GM18502 (cell line): ENCODE data around the gene STXBP5.

Source experiments
- ATAC-seq: cut with Tn5 transposase; IDR thresholded peaks from one replicate; pipeline ENCODE4 v1.9.1; 2021; ENCODE audit warnings: mild to moderate bottlenecking; ENCODE audit not compliant: unreplicated experiment, poor library complexity

Gene STXBP5

DNA sequence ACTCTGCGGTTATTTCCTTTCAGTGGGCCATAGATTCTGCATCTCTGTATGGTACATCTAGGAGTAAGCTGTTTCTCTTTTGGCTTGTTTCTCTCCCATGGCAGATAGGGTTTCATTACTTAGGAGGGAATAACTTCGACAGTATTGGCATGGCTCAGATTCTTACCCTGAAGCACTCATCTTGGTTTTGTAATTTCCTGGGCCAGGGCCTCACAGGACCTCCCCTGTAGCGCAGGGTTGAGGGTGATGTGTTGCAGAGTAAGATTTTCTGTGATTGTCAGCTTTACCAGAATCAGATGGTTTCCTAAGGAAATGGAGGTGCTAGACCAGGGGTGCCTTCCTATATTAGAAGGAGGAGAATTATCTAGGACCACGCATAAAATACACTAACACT lies 78.3 kb downstream of the STXBP5 start:
- ATAC-seq = no peak

DNA sequence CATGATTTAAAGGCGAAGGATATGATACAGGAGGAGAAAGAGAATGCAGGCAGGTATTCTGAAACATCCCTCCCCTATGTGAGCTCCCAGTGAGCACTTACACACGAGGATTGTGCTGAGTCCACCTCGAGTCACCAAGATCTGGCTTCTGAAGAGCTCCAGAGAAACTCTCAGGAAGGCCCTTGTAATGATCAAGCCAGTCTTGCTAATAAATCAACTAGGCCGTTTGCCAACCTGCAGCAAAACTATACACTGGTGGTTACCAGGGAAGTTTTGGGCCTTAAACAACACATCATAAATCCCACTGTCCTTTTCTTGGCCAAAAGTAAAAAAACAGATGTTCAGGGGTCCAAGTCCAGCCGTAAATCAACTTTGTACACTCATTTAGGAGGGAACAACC lies 79.2 kb downstream of the STXBP5 start:
- ATAC-seq = no peak

DNA sequence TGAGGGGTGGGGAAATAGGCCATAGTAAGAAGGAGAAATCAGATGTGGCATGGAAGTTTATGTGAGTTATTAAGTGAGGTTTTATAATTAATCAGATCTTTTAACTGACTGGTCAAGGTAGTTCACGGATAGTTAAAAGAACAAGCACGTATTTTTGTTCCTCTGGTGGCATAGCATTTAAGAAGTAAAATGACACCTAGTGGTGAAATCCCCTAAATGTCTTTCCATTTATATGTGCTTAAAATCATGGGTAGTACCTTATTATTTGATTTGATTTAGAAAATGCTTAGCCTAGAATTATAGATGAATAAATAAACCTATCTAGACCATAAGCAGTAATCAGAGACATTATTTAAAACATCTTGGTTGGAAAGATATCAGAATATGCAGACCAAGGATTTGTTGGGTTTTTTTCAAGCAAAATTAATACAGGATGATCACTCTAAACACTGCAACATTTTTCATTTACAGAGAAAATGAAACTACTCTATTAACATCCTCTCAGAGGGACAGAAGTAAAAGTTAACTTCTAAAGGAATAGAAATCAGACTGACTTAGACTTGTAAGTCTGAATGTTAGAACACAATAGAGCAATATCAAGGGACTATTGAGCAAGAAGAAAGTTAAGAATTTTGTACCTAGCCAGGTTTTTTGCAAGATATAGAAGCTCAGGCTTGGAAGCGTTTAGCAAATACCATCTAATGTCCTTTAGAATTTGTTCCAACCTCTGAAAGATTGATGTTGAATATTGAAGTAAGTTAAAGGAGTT lies 81.1 kb downstream of the STXBP5 start:
- ATAC-seq = peak; percentile 64

DNA sequence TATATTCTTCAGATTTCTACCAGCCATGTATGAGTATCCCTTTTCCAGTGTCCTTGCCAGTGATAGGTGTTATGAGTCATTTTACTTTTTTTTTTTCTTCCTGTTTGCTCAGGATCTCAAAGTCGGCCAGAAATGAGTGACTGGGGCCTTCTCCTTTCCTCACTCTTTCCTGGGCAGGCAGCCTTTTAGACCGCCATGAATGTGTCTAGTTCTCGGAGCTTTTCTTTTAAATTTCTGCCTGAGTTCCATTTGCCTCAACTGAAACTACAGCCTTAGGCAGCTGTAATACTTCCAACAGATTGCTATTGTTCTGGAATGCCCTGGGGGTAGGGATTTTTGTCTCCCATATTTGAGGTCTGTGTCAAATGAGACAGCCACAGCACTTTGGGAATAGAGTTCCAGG lies 83.7 kb downstream of the STXBP5 start:
- no peak for ATAC-seq

DNA sequence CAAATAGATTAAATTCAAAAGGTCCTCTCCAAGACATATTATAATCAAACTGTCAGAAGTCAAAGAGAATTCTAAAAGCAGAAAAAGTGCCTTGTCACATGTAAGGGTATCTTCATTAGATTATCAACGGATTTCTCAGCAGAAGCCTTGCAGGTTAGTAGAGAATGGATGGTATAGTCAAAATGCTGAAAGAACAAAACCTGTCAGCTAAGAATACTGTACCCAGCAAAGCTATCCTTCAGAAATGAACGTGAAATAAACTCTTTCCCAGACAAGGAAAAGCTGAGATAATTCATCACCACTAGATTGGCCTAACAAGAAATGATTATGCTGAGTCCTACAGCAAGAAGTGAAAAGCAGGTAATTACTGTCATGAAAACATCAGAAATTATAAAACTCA lies 92.9 kb downstream of the STXBP5 start:
- ATAC-seq = no peak

DNA sequence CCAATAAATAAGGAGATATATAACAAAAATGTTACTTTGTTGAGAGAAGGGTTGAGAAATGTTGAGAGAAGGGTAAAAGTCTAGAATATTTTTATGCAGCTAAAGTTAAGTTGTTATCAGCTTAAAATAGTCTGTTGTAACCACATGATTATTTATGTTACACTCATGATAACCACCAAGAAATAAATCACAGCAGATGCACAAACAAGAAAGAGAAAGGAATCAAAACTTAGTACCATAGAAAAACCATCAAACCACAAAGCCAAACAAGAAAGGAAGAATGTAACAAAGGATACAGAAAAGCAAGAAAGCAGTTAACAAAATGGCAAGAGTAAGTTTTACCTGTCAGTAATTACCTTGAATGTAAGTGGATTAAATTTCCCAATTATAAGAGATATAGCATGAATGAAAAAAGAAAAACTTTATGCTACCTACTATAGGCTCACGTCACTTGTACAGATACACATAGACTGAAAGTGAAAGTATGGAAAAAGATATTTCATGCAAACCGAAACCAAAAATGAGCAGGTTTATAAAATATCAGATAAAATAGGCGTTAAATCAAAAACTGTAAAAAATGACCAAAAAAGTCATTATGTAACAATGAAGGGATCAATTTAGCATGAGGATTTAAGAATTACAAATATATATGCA lies 93.6 kb downstream of the STXBP5 start:
- no peak for ATAC-seq

DNA sequence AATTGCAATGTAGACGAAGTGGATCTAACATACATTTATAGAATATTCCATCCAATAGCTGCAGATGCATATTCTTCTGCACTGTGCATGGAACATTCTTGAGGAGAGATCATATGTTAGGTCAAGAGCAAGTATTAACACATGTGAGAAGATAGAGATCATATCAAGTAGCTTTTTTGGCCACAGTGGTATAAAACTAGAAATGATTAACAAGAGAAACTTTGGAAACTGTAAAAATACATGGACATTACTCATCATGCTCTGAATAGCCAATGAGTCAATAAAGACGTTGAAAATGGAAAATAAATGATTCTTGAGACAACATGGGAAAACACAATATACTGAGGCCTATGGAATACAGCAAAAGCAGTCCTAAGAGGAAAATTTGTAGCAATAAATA lies 94.2 kb downstream of the STXBP5 start:
- ATAC-seq = no peak

DNA sequence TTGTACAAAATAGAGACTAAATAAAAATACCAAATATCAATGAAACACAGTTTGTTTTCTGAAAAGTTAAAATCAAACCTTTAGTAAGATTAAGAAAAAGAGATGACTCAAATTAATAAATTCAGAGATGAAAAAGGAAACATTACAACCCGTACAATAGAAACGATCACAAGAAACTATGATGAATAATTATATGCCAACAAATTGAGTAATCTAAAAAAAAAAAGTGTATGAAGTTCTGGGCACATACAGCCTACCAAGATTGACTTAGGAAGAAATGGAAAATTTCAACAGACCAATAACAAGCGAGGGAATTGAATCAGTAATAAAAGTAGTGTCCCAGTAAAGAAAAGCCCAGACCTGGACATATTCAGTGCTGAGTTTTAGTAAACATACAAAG lies 94.8 kb downstream of the STXBP5 start:
- ATAC-seq = no peak

DNA sequence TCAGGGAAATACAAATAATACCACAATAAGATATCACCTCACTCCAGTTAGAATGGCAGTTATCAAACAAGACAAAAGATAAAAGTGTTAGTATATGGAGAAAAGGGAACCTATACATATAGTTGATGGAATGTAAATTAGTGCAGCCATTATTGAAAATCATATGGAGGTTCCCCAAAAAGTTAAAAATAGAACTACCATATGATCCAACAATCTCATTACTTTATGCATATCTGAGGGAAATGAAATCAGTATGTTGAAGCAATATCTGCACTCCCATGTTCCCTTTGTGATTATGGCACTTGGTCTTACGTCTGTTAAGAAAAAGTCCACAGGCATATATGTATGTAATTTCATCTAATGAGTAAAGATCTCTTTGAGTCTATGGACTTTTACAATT lies 96.9 kb downstream of the STXBP5 start:
- ATAC-seq = no peak

DNA sequence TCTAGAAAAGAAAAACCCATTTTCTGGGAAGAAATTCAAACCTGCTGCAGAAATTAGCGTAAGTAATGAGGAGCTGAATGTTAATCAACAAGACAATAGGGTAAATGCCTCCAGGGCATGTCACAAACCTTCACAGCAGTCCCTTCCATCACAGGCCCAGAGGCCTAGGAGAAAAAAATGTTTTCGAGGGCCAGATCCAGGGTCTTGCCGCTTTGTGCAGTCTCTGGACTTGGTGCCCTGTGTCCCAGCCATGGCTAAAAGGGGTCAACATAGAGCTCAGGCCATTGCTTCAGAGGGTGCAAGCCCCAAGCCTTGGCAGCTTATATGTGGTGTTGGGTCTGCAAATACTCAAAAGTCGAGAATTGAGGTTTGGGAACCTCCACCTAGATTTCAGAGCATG lies 99.8 kb downstream of the STXBP5 start:
- ATAC-seq = no peak

DNA sequence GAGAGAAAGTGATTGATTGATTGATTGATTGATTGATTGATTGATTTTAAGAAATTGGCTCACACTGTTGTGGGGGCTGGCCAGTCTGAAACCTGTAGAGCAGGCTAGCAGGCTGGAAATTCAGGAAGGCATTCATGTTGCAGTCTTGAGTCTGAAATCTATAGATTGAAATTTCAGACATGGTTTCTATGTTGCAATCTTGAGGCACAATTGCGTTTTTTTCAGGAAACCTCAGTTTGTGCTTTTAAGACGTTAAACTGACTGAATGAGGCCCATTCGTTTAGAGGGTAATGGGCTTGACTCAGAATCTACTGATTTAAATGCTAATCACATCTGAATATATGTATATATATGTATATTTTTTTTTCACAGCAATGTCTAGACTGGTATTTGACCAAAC lies 106.3 kb downstream of the STXBP5 start:
- no peak for ATAC-seq

DNA sequence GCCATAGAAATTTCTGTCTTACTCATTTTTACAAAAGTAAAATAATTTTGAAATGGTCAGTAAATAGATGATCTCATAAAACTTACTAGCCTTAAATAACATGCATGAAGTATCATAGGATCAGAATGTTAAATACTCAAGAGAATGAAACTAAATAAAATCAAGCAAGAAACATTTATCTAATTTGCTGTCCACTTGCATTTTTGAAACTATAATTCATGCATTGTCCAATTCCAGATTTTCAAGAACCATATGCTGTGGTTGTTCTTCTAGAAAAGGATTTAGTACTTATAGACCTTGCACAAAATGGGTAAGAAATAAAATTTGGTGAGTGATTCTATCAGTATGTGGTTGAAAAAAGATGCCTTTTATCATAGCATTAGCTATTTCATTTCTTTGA lies 107.0 kb downstream of the STXBP5 start:
- no peak for ATAC-seq

DNA sequence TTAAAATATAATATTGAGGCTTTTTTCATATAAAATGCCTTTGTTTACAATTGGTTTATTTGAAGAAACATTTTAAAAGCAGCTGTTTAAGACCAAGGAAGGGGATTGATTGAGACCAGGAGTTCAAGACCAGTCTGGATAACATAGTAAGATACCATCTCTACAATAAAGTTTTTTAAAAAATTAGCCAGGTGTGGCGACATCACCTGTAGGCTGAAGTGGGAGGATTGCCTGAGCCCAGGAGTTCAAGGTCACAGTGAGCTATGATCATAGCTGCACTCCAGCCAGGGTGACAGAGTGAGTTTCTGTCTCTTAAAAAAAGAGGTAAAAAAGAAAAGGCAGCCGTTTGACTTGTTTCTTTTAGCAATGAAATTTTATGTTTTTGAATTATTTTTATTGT lies 117.0 kb downstream of the STXBP5 start:
- no peak for ATAC-seq

DNA sequence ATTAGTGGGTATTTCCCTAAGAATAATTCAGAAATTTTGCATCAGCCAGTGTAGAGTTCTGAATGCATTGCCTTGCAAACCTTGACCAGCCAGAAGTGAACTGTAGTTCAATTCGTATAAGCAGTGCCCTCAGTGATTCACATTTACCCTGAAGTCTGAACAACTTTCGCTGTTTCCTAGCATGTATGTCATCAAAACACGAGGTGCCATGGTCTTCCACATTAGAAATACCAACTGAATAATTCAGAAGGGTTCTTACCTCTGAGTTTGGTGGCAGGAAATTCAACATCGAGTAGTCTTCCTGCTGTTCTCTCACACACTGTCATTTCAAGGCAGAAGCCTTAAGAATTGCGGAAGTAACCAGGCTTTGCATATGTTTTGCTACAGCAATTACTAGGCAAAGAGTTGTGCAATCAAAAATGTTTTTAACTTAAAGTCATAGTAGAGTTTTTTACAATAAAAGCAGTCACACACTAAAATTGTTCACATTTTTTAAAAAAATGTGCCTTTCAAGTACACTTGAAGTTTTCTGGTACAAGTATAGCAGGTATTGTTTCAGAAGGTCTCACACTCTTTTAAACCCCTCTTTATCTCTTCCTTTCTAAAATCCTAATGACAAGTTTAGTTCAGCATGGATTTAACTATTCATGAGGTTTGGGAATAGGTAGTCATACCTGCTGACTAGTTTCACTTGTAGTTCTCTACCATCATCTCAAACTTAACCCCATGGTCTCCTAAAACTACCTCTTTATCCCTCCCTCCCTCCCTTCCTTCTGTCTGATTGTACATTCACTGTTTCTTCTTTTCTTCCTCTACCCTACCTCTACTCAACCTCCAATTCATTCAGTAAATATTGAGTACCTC lies 118.3 kb downstream of the STXBP5 start:
- ATAC-seq = peak; percentile 99

DNA sequence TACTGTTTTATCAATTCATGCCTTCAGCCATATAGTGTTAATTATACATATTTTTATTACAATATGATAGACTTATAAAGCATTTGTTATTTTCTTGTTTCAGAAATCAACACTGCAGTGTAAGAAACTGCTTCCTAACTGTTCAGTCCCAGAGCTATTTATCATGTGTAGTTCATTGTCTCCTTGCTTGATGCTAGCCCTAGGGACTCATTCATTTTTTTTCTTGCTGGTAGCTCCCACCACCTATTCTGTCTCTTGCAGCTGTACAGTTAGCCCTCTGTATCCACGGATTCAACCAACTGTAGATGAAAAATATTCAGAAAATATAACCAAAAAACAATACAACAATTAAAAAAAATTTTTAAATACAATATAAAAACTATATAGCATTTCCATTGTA lies 121.3 kb downstream of the STXBP5 start:
- ATAC-seq = no peak

DNA sequence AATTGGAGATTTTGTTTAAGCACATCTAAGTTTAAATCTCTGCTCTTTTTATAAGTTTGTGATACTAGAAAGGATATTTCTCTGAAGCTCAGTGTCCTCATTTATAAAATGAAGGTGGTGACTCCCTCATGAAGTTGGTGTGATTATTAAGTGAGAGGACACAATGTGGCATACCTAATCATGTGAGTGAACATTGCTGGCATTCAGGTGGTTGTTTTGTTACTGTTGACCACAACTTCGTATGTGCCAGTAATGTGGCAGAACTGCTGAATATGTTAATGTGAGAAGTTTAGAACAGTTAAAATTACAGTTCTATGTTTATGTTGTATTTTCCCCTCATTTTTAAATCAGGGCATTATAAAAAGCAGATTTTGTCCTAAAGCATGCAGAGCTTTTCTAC lies 127.2 kb downstream of the STXBP5 start:
- ATAC-seq = no peak

DNA sequence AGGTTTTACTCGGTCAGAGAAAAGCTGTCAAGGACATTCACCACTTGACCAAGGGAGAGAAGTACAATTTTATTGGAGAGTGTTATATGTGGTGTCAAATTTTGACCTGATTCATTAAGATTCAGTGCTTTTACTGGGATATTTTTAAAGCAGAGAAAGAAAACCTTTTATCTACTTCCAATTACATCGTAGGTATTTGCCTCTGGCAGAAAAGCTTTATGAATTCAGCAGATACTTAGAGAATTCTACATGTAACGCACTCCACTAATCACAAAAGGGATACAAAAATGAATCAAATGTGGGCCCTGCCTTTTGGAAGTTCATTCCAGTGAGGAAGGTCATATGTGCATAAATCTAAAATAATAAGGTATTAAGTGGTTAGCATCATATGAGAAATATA lies 133.7 kb downstream of the STXBP5 start:
- no peak for ATAC-seq

DNA sequence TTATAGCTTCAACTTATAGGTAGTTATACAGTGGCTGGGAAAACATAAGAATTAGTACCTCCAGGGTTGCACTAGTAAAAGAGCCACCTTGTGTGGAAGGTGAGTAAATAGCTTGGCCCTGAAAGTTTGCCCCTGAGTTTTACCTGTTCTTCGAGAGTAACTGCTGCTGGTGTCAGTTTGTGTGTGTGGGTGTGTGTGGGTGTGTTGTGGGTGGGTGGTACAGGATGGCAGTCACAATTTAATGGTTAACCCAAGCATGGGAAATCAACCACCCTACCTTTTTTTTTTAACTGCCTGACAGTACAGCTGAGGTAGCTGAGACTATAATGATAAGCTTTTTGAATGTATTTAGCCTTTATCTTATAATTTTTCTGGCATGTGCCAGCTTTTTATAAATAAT lies 137.3 kb downstream of the STXBP5 start:
- ATAC-seq = no peak

DNA sequence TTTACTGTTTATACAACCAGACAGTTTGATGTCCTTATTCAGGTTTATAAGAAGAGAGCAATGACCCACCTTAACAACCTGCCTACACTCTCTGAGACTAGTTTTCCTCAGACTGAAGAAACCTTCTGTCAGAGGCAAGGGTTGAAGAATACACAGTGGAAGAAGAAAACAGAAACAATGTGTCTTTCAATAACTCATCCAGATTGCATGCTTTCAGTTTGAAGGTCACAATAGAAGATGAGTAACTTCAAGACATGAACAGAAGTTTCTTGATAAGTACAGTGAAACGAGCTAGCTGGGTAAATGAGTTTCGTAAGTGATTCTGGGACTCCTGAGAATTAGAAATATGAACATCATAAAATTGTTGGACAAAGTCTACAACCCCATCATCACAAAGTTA lies 141.7 kb downstream of the STXBP5 start:
- ATAC-seq = no peak

DNA sequence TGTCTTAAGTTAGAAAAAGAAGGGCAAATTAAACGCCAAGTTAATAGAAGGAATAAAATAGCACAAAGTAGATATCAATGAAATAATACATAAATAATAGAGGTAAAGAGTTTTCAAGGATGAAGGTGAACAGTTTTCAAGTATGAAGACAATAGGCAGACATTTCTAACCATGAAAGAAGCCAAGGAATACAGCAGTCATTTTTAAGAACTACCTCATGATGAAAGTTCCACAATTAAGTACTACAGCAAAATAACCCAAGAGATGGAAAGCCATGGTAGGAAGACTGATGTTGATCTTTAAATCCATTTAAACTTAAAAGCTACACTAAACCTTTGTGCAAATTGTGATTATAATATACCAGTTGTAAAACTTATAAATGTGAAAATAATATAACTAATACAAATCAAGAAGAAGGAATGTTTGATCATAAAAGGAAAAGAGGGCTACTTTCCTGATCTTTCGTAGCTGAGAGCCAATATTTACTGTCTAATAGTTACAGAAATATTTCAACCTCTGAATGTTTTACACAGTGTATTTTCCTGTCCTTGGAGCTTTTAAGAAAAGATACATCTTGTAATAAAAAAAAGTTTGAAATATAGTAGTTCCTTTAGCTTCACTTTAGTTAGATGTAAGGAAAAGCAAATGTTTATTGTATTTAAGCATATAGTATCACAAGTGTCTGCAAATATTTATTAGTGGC lies 143.1 kb downstream of the STXBP5 start:
- no peak for ATAC-seq
